A673 (cell line): Measurements from ENCODE around the gene POLDIP2.

Experiments used
- EZH2 ChIP-seq: fragments of 200-600 bp; sonication (generic); IDR thresholded peaks from 2 replicates; pipeline ENCODE4 v1.6.1; 2017; ENCODE audit warnings: borderline replicate concordance, low read depth, mild to moderate bottlenecking, mixed read lengths, antibody characterized with exemption, low read length; ENCODE audit not compliant: poor library complexity, severe bottlenecking
- TF ChIP-seq, protein P1 (sequence below): fragments of 300-800, 200-600 bp; sonication (generic); conservative IDR thresholded peaks from 2 replicates; pipeline ENCODE4 v1.5.1; 2017; ENCODE audit warnings: low read depth, mild to moderate bottlenecking, antibody characterized with exemption, low read length, moderate library complexity, mixed read lengths

DNA sequence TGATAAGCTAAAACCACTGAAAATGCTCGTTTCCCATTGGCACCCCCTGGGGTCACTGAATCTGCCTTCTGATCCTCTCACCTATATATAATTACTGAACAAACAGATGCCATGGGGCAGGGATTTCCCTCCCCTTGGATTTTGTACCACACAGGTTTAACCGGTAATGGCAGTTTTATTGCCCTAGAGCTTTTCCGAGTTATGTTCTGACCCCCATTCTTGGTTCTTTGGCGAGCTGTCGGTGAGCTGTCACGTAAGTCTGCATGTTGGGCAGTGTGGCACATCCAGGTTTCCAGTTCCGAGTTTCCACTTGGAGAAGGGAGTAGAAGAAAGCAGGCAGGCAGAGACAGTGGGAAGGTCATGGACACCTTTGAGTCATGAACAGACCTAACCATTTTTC, 31.2 kb downstream of the POLDIP2 start:
- TF ChIP-seq, protein P1, sequence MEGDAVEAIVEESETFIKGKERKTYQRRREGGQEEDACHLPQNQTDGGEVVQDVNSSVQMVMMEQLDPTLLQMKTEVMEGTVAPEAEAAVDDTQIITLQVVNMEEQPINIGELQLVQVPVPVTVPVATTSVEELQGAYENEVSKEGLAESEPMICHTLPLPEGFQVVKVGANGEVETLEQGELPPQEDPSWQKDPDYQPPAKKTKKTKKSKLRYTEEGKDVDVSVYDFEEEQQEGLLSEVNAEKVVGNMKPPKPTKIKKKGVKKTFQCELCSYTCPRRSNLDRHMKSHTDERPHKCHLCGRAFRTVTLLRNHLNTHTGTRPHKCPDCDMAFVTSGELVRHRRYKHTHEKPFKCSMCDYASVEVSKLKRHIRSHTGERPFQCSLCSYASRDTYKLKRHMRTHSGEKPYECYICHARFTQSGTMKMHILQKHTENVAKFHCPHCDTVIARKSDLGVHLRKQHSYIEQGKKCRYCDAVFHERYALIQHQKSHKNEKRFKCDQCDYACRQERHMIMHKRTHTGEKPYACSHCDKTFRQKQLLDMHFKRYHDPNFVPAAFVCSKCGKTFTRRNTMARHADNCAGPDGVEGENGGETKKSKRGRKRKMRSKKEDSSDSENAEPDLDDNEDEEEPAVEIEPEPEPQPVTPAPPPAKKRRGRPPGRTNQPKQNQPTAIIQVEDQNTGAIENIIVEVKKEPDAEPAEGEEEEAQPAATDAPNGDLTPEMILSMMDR = no peak
- no peak for TF ChIP-seq EZH2
